ENCODE data around the gene SMIM9.
"Not testable (repeated sequence)": the region's sequence is repeated elsewhere in the genome, so short reads cannot be mapped to it uniquely, and the experiment has no call there.

The SMIM9 gene

DNA sequence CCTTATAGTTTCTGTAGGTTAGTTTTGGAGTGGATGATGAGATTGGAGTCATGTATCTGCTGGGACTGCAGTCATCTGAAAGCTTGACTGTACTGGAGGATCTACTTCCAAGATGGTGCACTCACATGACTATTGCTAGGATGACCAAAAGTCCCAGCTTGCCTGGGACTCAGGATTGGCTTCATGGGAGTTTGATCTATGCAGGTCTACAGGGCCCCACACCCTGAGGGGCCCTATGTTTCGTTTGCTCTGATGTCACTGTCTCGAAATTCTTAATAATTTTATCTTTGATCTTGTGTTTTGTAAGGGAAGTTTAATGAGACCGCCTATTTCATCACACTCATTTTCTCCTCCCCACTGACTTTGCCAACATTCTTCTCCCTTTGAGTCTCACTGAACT lies at the start of gene SMIM9:
SMIM9 (minus strand) TSS at position 101 of the 400 bp plus-strand sequence. CDS start 3,806 bp downstream, outside the sequence.
- no peak for DNase-seq

DNA sequence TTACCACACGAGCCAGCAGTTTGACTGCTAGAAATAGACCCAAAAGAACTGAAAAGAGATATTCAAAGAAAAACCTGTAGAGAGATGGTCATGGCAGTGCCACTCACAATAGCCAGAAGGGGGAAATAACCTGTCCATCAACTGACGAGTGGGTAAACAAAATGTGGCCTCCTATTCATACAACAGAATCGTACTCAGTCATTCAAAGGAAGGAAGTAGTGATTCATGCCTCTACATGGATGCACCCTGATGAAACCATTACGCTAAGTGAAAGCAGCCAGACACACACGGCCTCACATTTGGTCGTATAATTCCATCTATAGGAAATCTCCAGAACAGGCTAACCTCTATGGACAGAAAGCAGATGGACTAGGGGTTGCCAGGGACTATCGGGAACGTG lies 49.6 kb upstream of the SMIM9 start:
- DNase-seq, result not testable (repeated sequence)

DNA sequence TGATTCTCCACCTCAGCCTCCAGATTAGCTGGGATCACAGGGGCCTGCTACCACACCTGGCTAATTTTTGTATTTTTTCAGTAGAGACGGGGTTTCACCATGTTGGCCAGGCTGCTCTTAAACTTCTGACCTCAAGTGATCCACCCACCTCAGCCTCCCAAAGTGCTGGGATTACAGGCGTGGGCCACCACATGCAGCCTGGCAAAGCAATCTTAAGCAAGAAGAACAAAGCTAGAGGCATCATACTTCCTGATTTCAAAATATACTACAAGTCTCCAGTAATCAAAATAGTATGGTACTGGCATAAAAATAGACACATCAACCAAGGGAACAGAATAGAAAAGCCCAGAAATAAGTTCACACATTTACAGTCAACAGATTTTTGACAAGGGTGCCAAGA lies 38.9 kb upstream of the SMIM9 start:
- DNase-seq, result no peak

DNA sequence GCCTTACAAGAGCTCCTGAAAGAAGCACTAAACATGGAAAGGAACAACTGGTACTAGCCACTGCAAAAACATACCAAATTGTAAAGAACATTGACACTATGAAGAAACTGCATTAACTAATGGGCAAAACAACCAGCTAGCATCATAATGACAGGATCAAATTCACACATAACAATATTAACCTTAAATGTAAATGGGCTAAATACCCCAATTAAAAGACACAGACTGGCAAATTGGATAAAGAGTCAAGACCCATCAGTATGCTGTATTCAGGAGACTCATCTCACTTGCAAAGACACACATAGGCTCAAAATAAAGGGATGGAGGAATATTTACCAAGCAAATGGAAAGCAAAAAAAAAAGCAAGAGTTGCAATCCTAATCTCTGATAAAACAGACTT lies 34.1 kb upstream of the SMIM9 start:
- DNase-seq, result not testable (repeated sequence)

DNA sequence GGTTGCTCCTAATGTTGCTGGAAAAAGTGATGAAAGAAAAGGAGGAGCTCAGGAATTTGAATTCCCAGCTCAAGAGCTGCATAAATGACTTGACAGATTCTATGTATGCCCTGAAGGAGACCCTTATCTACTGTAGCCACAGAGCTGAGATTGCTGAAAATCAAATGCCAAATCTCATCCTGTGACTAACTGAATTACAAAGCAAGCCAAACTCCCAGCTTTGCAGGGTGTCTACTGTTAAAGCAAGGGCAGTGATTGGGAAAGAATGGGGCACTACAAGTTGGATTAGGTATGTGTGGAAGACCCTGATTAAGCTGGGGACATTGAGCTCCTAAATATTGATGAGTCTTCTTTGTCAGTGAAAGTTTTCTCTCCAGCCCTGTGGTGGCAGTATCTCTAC lies 20.8 kb upstream of the SMIM9 start:
- no peak for DNase-seq

DNA sequence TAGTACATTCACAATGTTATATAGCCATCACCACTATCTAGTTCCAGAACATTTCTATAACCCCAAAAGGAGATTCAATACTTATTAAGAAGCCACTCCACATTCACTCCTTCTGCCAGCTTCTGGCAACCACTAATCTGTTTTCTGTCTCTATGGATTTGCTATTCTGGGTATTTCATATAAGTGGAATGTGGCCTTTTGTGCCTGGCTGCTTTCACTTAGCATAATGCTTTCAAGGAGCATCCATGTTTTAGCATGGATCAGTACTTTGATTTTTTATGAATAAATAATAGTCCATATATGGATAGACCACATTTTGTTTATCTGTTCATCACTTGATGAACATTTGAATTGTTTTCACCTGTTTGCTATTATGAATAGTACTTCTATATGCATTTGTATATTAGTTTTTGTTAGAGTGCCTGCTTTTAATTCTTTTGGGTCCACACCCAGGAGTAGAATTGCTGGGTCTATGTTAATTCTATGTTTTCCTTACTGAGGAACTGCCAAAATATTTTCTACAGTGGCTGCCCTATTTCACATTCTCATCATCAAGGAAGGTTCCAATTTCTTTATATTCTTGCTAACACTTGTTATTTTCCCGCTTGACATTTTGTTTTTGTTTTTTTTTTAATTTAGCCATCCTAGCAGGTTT lies 16.6 kb upstream of the SMIM9 start:
- no peak for DNase-seq

DNA sequence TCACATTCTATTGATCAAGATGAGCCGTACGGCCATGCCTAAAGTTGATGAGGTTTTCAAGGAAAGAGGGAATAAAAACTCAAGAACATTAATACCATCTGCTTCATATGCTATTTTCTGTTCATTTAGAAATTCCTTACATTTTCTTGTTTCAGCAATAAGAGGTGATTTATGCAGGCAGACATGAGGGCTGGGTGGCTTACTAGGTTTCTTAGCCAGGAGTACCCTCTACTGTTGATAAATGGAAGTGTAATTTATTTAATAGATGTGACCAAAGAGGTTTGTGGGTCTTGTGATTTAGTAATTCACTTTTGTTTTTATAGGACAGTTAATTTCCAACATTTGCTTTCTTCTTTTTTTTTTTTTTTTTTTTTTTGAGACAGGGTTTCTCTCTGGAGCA lies 6.4 kb upstream of the SMIM9 start:
- DNase-seq, result peak; percentile 33

DNA sequence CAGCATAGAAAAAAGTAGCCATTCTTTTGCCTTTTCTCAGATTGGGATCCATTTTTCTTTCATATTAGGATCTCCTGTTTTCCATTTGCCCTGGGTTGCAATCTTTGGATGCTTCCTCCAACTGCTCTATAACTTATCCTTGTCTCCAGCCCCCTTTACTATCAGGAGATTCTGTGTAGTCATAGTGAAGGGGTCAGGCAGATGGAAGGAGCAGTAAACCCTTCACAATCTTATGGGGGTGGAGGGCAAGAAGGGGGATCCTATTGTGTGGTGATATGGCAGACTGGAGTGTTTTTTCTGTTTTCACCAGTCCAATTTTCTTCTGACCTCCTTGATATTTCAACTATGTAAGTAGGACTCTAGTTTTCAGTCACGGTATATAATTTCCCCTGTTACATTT lies 1.7 kb upstream of the SMIM9 start:
- no peak for DNase-seq

DNA sequence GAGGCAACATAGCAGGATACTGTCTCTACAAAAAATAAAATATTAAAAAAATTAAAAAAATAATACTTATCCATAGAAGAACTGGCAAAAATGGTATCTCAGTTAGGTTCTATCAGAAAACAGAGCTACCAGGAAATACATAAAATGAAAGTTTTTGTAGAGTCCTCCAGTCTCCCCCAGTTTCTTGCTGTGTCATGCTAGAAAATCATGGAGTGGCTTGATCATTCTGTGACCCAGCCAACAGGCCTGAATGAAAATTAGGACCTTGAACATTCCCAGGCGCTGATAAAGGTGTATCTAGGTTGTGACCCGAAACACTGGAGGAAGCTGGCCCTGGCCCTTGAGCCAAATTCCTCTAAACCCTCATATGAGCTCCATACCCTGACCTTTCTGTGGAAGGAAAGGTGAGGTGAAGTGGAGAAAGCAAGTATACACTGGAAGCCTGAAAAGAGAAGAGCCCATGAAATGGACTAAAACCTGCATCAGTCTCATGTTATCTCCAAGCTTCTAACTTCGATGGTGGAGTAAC lies 652 bp downstream of the SMIM9 start:
- no peak for DNase-seq

DNA sequence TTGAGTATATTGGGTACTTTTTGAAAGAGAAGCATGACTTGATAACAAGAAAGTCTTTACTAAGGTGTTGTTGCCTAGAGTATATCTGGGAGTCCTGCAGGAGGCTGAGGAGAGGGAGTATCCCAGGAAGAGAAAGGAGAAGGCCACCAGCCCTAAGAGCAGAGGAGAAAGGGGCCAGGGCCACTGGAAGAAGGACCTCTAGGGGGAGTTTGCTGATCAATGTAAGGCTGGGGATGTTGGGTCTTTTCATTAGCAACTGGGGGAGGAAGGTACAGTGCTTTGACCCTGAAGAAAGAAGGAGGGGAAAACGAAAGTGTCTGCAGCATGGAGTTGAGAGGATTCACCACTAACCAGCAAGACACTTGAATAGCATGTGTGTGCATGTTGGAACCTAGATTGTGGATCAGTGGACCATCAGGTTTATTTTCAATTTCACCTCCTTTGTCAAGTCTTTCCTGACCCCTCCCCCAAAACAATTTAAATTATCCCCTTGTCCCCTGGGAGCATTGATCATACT lies 4.5 kb downstream of the SMIM9 start:
- DNase-seq, result no peak

DNA sequence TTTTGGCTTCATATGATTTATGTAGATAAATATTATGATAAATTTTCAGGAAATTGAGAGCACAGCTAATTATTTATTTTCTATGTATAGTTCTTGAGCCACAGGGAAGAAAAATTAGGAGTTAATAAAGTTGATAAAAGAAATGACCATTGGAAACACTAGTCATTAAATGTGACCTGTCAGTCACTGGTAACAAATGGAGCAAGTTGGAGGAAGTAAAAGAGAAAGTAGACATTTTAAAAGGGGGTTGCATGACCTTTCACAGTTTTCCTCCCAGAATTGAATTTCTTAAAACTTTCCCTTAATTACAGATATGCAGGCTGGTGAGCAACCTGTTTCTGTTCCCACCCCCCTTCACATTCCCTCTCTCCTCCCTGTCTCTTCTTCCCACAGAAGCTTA lies 5.3 kb downstream of the SMIM9 start:
- no peak for DNase-seq

DNA sequence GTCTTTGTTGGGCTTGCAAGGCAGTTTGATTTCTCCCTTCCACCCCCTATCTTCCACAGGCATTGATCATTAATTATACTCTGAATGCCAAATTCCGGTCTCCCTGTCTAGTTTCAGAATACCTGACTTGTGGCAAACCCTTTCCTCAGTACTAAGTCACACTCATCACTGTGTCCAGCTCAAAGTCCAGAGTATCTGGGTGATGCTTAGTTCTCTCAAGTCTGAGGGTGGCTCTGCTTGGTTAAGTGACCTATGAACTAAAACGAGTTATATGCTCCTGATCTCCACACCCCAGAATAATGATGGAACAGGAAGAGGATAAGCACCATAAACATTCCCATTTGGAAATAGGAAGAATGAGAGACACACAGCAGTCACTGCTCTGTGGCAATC lies 6.5 kb downstream of the SMIM9 start:
- DNase-seq, result no peak

DNA sequence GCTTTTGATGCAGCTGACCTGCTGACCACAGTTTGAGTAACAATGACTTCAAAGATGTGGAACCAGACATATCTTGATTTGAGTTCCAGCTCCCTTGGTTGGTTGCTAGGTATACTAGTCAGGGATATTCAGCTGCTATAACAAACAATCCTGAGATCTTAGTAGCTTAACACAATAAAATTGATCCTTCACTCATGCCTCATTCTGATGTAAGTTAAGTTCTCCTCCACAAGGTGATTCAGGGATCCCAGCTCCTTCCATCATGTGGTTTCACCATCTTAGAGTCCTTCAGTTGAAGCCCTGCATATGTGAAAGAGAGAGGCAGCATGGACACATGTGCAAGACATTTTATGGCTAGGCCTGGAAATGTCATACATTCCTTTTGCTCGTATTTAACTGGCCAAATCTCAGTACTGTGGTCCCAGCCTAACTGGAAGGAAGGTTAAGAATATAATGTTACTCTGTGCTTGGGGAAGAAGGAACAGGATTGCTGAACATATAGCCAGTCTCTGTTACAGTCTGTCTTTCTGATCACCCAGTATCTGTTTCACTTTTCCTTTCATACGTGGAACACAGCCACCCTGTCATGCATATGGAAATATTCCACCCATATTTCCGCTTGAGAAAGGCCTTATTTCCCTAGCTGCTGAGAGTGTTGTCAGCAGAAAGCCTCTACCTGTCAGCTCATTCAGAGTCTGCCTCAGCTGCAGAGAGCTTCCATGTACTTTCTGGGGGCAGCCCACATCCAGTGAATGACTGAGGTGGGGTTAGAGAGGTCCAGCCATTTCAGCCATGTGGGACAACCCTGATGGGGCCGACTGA lies 7.1 kb downstream of the SMIM9 start:
- DNase-seq, result no peak

DNA sequence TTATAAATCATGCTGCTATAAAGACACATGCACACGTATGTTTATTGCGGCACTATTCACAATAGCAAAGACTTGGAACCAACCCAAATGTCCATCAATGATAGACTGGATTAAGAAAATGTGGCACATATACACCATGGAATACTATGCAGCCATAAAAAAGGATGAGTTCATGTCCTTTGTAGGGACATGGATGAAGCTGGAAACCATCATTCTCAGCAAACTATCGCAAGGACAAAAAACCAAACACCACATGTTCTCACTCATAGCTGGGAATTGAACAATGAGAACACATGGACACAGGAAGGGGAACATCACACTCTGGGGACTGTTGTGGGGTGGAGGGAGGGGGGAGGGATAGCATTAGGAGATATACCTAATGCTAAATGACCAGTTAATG lies 8.9 kb downstream of the SMIM9 start:
- not testable (repeated sequence) for DNase-seq

DNA sequence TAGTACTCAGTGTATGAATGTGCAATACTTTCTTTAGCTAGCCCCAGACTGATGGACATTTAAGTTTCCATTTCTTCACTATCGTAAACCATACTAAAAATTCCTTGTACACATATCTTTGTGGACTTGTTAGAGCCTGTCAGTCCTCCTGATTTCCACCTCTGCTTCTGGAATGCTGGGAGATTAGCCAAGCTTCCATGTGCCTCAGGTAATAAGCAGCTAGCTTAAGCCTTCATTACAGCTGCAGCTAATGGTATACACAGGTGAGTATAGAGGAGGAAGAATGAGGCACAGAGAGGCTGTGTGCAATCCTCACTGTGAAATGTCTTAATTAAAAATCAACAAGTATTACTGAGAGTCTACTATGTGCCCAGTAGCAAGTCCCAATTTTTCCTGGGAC lies 9.8 kb downstream of the SMIM9 start:
- no peak for DNase-seq

DNA sequence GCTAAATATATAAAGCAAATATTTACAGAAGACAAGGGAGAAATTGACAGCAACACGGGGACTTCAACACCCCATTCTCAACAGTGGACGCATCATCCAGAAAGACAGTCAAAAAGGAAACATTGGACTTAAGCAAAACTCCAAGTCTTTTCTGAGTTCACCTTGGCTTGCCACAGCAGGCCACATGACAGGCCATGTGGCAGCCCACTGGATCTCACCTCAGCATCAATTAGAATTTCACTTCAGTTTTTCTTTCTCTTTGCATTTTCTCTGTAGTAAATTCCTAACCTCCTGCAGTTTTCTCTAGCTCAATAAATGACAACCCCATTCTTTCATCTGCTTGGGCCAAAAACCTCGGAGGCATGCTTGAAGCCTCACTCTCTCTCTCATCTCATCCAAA lies 12.4 kb downstream of the SMIM9 start:
- no peak for DNase-seq

DNA sequence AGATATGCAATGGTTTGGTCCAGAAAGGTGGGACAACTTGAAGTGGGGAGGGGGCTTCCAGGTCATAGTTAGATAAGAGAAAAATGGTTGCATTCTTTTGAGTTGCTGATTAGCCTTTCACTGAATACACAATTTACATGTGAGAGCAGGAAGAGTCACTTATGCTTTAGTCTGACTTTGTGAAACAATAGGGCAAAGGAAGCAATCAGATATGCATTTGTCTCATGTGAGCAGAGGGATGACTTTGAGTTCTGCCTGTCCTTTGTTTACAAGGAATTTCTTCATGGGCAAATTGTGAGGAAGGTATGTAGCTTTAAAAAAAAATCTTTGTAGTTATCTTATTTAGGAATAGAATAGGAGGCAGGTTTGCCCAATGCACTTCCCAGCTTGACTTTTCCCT lies 12.9 kb downstream of the SMIM9 start:
- no peak for DNase-seq

DNA sequence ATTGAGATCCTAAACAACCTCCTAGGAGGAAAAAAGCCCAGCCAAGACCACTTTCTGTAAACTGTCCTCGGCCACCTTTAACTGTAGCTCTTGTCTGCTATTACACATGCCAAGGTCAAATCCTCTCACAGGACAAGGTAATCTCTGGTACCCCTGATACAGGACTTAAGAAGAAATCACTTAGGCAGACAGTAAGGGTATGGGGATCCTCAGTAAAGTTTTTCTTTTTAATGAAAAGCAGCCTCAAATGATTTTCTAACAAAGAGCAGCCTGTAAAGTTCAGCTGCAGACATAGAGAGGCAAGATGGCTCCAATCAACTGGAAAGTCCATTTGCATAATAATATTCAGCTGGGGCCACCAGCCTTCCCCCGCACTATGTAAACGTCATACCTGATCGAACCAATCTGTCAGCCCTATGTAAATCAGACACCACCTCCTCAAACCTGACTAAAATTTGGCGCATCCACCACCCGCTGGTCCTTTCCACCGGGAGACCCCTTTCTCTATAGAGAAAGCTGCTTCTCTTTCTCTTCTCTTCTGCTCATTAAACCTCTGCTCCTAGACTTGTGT lies 14.6 kb downstream of the SMIM9 start:
- DNase-seq, result no peak

DNA sequence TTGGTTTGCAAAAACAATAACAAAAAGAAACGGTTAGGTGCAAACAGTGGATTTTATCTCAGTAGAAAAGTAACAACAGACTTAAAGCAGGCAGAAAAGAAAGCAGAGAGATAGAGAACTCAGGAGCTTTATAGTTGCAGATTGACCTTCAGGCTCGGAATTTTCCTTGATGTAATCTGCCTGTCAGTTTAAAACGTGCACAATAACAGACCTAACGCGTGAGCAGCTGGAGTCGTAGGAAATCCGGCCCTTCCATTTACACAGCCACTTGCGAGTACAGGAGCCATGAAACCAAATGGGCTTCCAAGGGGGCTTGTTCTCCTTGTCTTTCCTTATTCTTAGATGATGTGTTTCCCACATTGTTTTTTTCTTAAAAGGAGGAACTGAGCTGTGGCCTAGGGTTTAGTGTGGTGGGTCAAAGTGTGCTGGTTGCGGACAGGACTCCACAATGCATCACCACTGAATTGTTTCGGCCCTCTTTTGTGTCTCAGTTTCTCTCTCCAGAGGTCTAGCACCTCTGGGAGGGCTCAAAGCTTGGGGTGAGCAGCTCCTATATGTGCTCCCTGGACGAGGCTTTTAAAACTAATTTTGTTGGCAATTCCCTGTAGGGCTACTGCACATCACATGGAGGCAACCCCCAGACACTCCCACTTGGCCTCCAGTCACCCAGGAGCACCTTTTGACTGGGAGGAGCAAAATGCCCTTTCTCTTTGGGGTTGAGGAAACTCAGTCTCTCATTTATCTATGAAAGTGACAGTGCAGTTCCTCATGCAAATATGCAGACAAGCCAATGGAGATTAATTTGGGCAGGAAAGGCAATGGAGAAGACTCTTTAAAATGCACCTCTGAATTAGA lies 15.3 kb downstream of the SMIM9 start:
- DNase-seq, result no peak

DNA sequence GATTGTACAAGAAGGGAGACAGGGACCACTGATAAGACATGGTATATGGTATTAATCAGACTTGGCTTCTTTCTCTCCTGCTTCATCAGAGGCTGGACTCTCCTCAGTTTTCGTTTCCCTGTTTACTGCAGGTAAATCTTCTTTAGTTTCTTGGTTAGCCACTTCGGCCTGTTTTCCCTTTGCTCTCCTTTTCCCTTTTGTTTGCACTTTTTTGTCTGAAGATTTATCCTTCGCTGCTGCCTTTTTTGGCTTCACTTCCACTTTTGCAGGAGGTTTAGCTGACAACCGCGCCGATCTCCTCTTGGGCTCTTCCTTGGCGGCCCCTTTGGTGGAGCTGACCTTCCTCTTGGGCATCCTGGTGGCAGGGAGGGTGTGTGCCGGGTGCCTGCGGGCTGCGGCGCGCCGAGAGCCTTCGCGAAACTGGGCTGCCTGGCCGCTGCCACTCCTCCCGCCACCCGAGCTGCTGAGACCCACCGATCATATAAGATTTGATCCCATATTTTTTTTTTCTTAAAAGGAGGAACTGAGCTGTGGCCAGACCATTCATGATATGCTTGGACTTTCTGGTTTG lies 17.3 kb downstream of the SMIM9 start:
- DNase-seq, result not testable (repeated sequence)

DNA sequence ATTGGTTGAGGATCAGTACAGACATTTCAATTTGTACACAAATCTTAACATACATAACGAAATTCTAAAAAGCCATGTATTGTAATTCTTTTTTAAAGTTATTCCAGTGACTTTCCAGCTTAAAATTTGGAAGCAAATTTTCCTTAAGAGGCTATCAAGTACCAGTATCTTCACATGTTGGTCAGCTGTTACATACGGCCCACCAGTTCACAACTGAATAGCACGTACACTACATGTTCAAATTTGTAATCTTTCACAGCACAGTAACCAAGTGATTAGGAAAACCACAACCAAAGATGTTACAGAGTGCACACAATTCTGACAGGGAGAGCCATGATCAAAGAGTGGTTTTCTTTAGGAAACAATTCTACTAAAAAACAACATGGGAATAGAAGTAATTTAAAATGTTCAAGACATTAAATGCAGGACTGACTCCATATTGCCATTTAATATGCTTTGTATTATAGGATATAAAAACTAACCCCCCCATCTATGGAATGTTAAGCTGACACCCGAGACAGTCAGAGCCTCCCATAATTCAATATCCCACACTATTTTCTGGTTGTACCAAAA lies 18.1 kb downstream of the SMIM9 start:
- DNase-seq, result not testable (repeated sequence)

DNA sequence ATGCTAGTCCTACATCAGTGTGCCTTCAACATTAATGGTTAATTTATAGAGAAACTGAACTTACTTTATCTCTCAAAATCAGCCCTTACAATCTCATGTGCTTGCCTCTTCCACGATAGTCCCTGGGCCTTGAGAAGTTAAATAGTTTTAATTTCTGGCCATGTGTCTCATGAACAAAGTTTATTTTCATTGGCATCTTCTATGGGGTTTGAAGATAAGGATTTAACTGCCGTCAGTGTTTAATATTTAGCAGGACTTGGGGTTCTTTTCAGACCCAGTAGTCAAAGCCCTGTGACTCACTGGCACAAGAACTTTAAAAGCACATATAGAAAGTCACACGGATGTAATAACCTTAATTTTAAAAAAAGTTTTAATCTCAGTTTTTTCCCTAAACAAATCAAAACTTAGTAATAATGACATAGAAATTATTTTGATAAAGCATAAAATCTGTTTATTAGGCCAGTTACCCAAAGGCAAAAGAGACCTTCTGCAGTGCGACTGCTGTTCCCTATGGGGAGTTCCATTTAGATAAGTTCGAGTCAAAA lies 19.1 kb downstream of the SMIM9 start:
- DNase-seq, result no peak
